ENCODE results near the gene RNPEPL1.

Gene RNPEPL1

DNA sequence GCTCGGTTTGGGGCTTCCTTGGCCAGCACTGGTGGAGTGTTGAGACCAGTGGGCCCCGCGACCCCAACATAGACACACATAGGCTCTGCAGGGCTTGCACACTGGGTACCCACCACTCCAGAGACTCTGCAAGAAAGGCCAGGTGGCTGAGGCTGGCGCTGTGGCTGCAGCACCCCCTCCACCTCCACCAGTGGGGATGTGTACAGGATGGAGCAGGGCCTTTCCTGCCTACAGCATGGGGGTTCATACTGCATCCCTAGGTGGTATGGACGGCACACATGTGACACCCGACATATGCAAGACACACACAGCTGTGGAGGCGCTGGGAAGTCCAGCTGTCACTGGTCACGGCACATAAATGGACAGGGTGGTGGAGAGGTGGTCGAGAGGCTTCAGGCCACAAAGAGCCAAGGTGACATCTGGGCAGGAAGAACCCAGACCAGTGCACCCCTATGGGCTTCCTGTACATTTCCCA, 1.3 kb downstream of the RNPEPL1 start:
- WGBS = 92% methylated on average over 9 of the region's 9 CpGs
- H3K4me2 ChIP-seq (ENCODE audit: low read length, poor library complexity, severe bottlenecking) = peak overlapping the region; percentile 85

DNA sequence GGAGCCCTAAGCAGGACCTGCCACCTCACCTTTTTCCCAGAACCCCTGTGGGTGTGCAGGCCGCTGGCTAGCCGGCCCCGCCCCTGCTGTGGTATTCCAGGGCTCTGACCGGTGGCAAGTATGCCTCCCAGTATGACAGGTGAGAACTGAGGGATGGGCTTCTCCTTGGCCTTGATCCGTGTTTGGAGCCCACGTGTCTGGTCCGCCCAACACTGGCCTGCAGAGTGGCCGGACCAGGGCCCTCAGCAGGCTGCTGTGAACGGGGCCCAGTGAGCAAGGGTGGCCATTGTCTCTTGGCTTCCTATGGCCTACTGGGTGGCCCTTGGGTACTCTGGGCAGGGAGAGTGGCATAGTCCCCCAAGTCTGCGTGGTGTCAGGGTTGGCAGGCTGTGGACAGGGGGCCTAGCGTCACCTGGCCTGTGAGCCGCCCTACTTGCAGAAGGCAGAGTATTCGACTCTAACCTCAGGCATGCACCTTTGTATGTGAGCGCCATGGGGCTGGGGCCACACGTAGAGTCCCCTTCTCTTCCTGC, 1.8 kb downstream of the RNPEPL1 start:
- H3K9ac ChIP-seq (ENCODE audit: low read length) = no peak overlapping the region
- WGBS = 96% methylated on average over 15 of the region's 15 CpGs
- H3K23ac ChIP-seq (ENCODE audit: low read length in 2 of 2) = no peak overlapping the region
- H2BK12ac ChIP-seq (ENCODE audit: low read length in 2 of 2) = peak overlapping the region in 1 of 2 experiments; percentile 34
- H3K4ac ChIP-seq (ENCODE audit: low read depth in 1 of 2, low read length in 2 of 2) = no peak overlapping the region
- no peak overlapping the region for H3K27ac ChIP-seq (ENCODE audit: low read length, poor library complexity, severe bottlenecking)
- H2AFZ ChIP-seq (ENCODE audit: low read depth, low read length) = no peak overlapping the region
- no peak overlapping the region for H3K18ac ChIP-seq (ENCODE audit: low read depth in 1 of 2, low read length in 2 of 2)
- H3K36me3 ChIP-seq (ENCODE audit: control insufficient read depth in 1 of 2, insufficient read depth in 2 of 2, low read depth in 1 of 2, low read length in 2 of 2) = peaks cover 9 to 43% of the 10 kb centered on the region in 2 experiments
- no peak overlapping the region for H2AK5ac ChIP-seq (ENCODE audit: low read length, severe bottlenecking)
- H3K9me3 ChIP-seq (ENCODE audit: control insufficient read depth, low read length) = no peaks in the 10 kb centered on the region
- H2BK120ac ChIP-seq (ENCODE audit: low read depth, low read length) = no peak overlapping the region
- H3K4me1 ChIP-seq (ENCODE audit: control insufficient read depth, insufficient read depth, low read depth, low read length) = peaks cover 53% of the 10 kb centered on the region
- H3K79me1 ChIP-seq (replicated peaks; ENCODE audit: low read length, poor library complexity, severe bottlenecking) = peaks cover 48% of the 10 kb centered on the region
- no peak overlapping the region for H2BK5ac ChIP-seq (ENCODE audit: low read depth, low read length, poor library complexity, severe bottlenecking)
- DNase-seq = no peak
- no peak overlapping the region for H3K4me2 ChIP-seq (ENCODE audit: low read length, poor library complexity, severe bottlenecking)
- peak overlapping the region; percentile 25 for H4K8ac ChIP-seq (ENCODE audit: low read length)
- no peak overlapping the region for H3K14ac ChIP-seq (ENCODE audit: low read length in 2 of 2)
- H3K4me3 ChIP-seq (ENCODE audit: insufficient read depth in 1 of 2, low read depth in 1 of 2, low read length in 2 of 2) = peak overlapping the region in 1 of 2 experiments; percentile 86
- H4K91ac ChIP-seq (ENCODE audit: low read length) = no peak overlapping the region
- no peak overlapping the region for H2BK15ac ChIP-seq (ENCODE audit: low read depth, poor library complexity, severe bottlenecking)
- H3K27me3 ChIP-seq (ENCODE audit: control insufficient read depth in 1 of 2, insufficient read depth in 1 of 2, low read length in 2 of 2) = no peaks in the 10 kb centered on the region

More for the DNA sequence above, 1.3 kb downstream of the RNPEPL1 start:
- Histone ChIP-seq H2BK15ac (ENCODE audit: low read depth, poor library complexity, severe bottlenecking) (no peak overlapping the region), H3K27ac (ENCODE audit: low read length, poor library complexity, severe bottlenecking) (no peak overlapping the region), H2AK5ac (ENCODE audit: low read length, severe bottlenecking) (no peak overlapping the region), H3K4me3 (ENCODE audit: insufficient read depth in 1 of 2, low read depth in 1 of 2, low read length in 2 of 2) (peak overlapping the region in 1 of 2 experiments; percentile 86), H2AFZ (ENCODE audit: low read depth, low read length) (no peak overlapping the region), H3K18ac (ENCODE audit: low read depth in 1 of 2, low read length in 2 of 2) (no peak overlapping the region), H3K27me3 (ENCODE audit: control insufficient read depth in 1 of 2, insufficient read depth in 1 of 2, low read length in 2 of 2) (no peaks in the 10 kb centered on the region), H3K14ac (ENCODE audit: low read length in 2 of 2) (no peak overlapping the region), H4K91ac (ENCODE audit: low read length) (no peak overlapping the region), H3K9me3 (ENCODE audit: control insufficient read depth, low read length) (no peaks in the 10 kb centered on the region), H3K9ac (ENCODE audit: low read length) (peak overlapping the region; percentile 76), H3K4me1 (ENCODE audit: control insufficient read depth, insufficient read depth, low read depth, low read length) (peaks cover 53% of the 10 kb centered on the region), H3K23ac (ENCODE audit: low read length in 2 of 2) (peak overlapping the region in 1 of 2 experiments; percentile 26), H4K8ac (ENCODE audit: low read length) (no peak overlapping the region), H2BK12ac (ENCODE audit: low read length in 2 of 2) (no peak overlapping the region), H3K79me1 (replicated peaks; ENCODE audit: low read length, poor library complexity, severe bottlenecking) (peaks cover 46% of the 10 kb centered on the region), H3K4ac (ENCODE audit: low read depth in 1 of 2, low read length in 2 of 2) (peak overlapping the region in 1 of 2 experiments; percentile 27), H2BK120ac (ENCODE audit: low read depth, low read length) (no peak overlapping the region), H2BK5ac (ENCODE audit: low read depth, low read length, poor library complexity, severe bottlenecking) (no peak overlapping the region), H3K36me3 (ENCODE audit: control insufficient read depth in 1 of 2, insufficient read depth in 2 of 2, low read depth in 1 of 2, low read length in 2 of 2) (peaks cover 4 to 39% of the 10 kb centered on the region in 2 experiments)
- no peak for DNase-seq

DNA sequence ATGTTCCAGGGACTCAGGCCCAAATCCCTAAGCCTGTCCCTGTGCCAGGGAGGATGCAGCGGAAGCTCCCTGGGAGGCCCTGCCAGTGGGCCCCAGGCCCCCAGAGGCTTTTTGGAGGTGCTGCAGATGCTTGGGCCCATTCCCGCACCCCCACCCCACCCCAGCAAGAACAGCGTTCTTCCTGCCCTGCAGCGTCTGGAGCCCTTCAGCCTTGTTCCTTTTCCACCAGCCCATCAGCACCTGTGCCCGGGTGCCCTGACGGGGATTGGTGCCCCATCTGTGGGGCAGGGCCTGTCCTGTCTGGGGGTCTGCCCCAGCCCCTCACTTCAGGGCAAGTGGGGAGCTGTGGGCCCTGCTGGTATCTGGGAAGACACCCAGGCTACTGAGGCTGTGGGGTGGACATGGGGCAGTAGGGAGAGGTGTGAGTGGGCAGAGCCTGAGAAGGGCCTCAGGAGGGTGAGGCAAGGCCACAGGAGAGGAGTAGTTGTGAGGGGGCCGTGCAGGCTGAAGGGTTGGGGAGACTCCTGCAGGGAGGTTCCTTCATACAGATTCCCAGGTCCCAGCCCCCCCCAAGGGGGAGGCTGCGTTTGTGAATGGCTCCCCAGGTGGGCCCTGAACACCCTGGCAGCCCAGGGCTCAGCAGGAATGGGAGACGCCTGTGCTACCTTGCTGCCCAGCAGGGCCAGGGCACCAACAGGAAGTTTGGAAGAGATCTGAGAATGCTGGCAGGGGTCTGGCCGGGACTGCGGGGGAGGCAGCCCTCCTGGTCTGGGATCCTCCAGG, 2.4 kb downstream of the RNPEPL1 start:
- no peak for DNase-seq
- no peak overlapping the region for H2BK5ac ChIP-seq (ENCODE audit: low read depth, low read length, poor library complexity, severe bottlenecking)
- no peak overlapping the region for H2BK15ac ChIP-seq (ENCODE audit: low read depth, poor library complexity, severe bottlenecking)
- no peak overlapping the region for H3K27ac ChIP-seq (ENCODE audit: low read length, poor library complexity, severe bottlenecking)
- no peak overlapping the region for H3K4me3 ChIP-seq (ENCODE audit: insufficient read depth in 1 of 2, low read depth in 1 of 2, low read length in 2 of 2)
- no peak overlapping the region for H2AFZ ChIP-seq (ENCODE audit: low read depth, low read length)
- no peaks in the 10 kb centered on the region for H3K27me3 ChIP-seq (ENCODE audit: control insufficient read depth in 1 of 2, insufficient read depth in 1 of 2, low read length in 2 of 2)
- H3K4me1 ChIP-seq (ENCODE audit: control insufficient read depth, insufficient read depth, low read depth, low read length) = peaks cover 49% of the 10 kb centered on the region
- WGBS = 92% methylated on average over 10 of the region's 11 CpGs
- H3K18ac ChIP-seq (ENCODE audit: low read depth in 1 of 2, low read length in 2 of 2) = no peak overlapping the region
- H3K36me3 ChIP-seq (ENCODE audit: control insufficient read depth in 1 of 2, insufficient read depth in 2 of 2, low read depth in 1 of 2, low read length in 2 of 2) = peaks cover 16 to 50% of the 10 kb centered on the region in 2 experiments
- H3K9ac ChIP-seq (ENCODE audit: low read length) = no peak overlapping the region
- H3K4ac ChIP-seq (ENCODE audit: low read depth in 1 of 2, low read length in 2 of 2) = no peak overlapping the region
- no peak overlapping the region for H3K4me2 ChIP-seq (ENCODE audit: low read length, poor library complexity, severe bottlenecking)
- H3K23ac ChIP-seq (ENCODE audit: low read length in 2 of 2) = no peak overlapping the region
- peaks cover 49% of the 10 kb centered on the region for H3K79me1 ChIP-seq (replicated peaks; ENCODE audit: low read length, poor library complexity, severe bottlenecking)
- H3K14ac ChIP-seq (ENCODE audit: low read length in 2 of 2) = no peak overlapping the region
- H2AK5ac ChIP-seq (ENCODE audit: low read length, severe bottlenecking) = no peak overlapping the region
- no peak overlapping the region for H4K91ac ChIP-seq (ENCODE audit: low read length)
- no peaks in the 10 kb centered on the region for H3K9me3 ChIP-seq (ENCODE audit: control insufficient read depth, low read length)
- H2BK12ac ChIP-seq (ENCODE audit: low read length in 2 of 2) = peak overlapping the region in 1 of 2 experiments; percentile 34
- H4K8ac ChIP-seq (ENCODE audit: low read length) = peak overlapping the region; percentile 25
- no peak overlapping the region for H2BK120ac ChIP-seq (ENCODE audit: low read depth, low read length)

DNA sequence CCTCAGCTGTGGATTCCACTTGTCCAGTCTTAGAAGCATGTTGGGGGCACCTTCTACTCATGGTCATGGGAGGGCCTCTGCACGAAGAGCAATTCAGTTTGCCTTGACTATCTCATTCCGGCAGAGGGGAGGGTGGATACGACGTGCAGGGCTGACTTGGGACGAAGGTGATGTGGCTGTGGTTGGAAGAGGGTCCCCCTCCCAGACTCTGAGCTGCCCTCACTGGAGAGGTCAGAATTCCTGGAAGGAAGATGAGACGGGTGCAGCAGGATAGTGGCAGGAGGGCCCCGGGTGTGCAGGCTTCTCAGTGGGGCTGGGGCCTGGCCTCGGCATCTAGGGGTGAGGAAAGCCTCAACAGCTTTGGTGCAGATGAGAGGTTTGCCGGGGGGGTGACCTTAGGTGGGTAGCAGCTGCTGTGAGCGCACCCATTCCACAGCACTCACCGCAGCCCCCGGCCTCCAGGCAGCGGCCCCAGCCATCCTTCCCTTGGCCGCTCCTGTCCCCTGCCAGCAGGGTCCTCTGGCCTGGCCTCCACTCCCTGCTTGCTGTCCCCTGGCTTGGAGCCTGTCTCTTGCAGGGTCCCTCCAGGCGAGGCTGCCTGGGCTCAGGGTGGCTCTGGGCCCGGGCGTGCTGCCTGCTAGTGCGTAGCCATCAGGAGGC, 3.2 kb downstream of the RNPEPL1 start:
- Histone ChIP-seq H3K14ac (ENCODE audit: low read length in 2 of 2) (no peak overlapping the region), H3K4me1 (ENCODE audit: control insufficient read depth, insufficient read depth, low read depth, low read length) (peaks cover 43% of the 10 kb centered on the region)

More for the DNA sequence above, 3.2 kb downstream of the RNPEPL1 start:
- H2BK5ac ChIP-seq (ENCODE audit: low read depth, low read length, poor library complexity, severe bottlenecking) = no peak overlapping the region
- no peak overlapping the region for H2BK15ac ChIP-seq (ENCODE audit: low read depth, poor library complexity, severe bottlenecking)
- H3K23ac ChIP-seq (ENCODE audit: low read length in 2 of 2) = no peak overlapping the region
- no peak overlapping the region for H3K4ac ChIP-seq (ENCODE audit: low read depth in 1 of 2, low read length in 2 of 2)
- no peak overlapping the region for H2AK5ac ChIP-seq (ENCODE audit: low read length, severe bottlenecking)
- H3K4me3 ChIP-seq (ENCODE audit: insufficient read depth in 1 of 2, low read depth in 1 of 2, low read length in 2 of 2) = no peak overlapping the region
- no peak overlapping the region for H3K4me2 ChIP-seq (ENCODE audit: low read length, poor library complexity, severe bottlenecking)
- no peaks in the 10 kb centered on the region for H3K27me3 ChIP-seq (ENCODE audit: control insufficient read depth in 1 of 2, insufficient read depth in 1 of 2, low read length in 2 of 2)
- no peak overlapping the region for H3K18ac ChIP-seq (ENCODE audit: low read depth in 1 of 2, low read length in 2 of 2)
- no peak overlapping the region for H3K9ac ChIP-seq (ENCODE audit: low read length)
- no peak overlapping the region for H4K91ac ChIP-seq (ENCODE audit: low read length)
- WGBS = 94% methylated on average over 18 of the region's 18 CpGs
- peaks cover 52% of the 10 kb centered on the region for H3K79me1 ChIP-seq (replicated peaks; ENCODE audit: low read length, poor library complexity, severe bottlenecking)
- no peak overlapping the region for H3K27ac ChIP-seq (ENCODE audit: low read length, poor library complexity, severe bottlenecking)
- H2BK120ac ChIP-seq (ENCODE audit: low read depth, low read length) = no peak overlapping the region
- no peaks in the 10 kb centered on the region for H3K9me3 ChIP-seq (ENCODE audit: control insufficient read depth, low read length)
- H2AFZ ChIP-seq (ENCODE audit: low read depth, low read length) = no peak overlapping the region
- DNase-seq = no peak
- no peak overlapping the region for H4K8ac ChIP-seq (ENCODE audit: low read length)
- H2BK12ac ChIP-seq (ENCODE audit: low read length in 2 of 2) = no peak overlapping the region
- peaks cover 23 to 57% of the 10 kb centered on the region in 2 experiments for H3K36me3 ChIP-seq (ENCODE audit: control insufficient read depth in 1 of 2, insufficient read depth in 2 of 2, low read depth in 1 of 2, low read length in 2 of 2)
